ENCODE measurements around the gene RNF157. TPM values are rescaled to one million over a fixed set of nuclear protein-coding genes. Genes with fewer than 3 reads are reported as not detected.

Gene RNF157
- total RNA-seq, 1 donor from 2014 or later = 4.3 TPM

GRCh38 chr17:76123749-76124581 lies 116.3 kb downstream of the RNF157 start:
- no peak for DNase-seq (ENCODE audit: low spot score)

- no peak for DNase-seq (ENCODE audit: low spot score)
Measured at GRCh38 chr17:76123191-76123499, 117.1 kb downstream of the RNF157 start.

GRCh38 chr17:76122431-76123190 lies 117.7 kb downstream of the RNF157 start:
- DNase-seq (ENCODE audit: low spot score) = no peak

- DNase-seq (ENCODE audit: low spot score) = no peak
Measured at GRCh38 chr17:76121932-76122430, 118.3 kb downstream of the RNF157 start.

- no peak for DNase-seq (ENCODE audit: low spot score)
Measured at GRCh38 chr17:76120658-76121008, 119.7 kb downstream of the RNF157 start.

GRCh38 chr17:76119409-76120371 lies 120.6 kb downstream of the RNF157 start:
- no peak for DNase-seq (ENCODE audit: low spot score)

GRCh38 chr17:76115138-76115754 lies 125.0 kb downstream of the RNF157 start:
- DNase-seq (ENCODE audit: low spot score) = no peak

- no peak for DNase-seq (ENCODE audit: low spot score)
Measured at GRCh38 chr17:76111956-76112355, 128.3 kb downstream of the RNF157 start.

- no peak for DNase-seq (ENCODE audit: low spot score)
Measured at GRCh38 chr17:76107509-76107908, 132.8 kb downstream of the RNF157 start.

- DNase-seq (ENCODE audit: low spot score) = no peak
Measured at GRCh38 chr17:76106703-76107102, 133.6 kb downstream of the RNF157 start.

GRCh38 chr17:76104896-76105231 lies 135.4 kb downstream of the RNF157 start:
- DNase-seq (ENCODE audit: low spot score) = no peak

GRCh38 chr17:76104140-76104895 lies 136.0 kb downstream of the RNF157 start:
- no peak for DNase-seq (ENCODE audit: low spot score)

- peak; percentile 93 for DNase-seq (ENCODE audit: low spot score)
Measured at GRCh38 chr17:76103274-76104139, 136.8 kb downstream of the RNF157 start, which contains the start of gene EXOC7. TSS of gene EXOC7 (minus strand) at chr17:76103787. CDS start at chr17:76103692, 95 bp downstream.

- DNase-seq (ENCODE audit: low spot score) = no peak
Measured at GRCh38 chr17:76102944-76103273, 137.4 kb downstream of the RNF157 start.

GRCh38 chr17:76097716-76098295 lies 142.5 kb downstream of the RNF157 start:
- no peak for DNase-seq (ENCODE audit: low spot score)

GRCh38 chr17:76095943-76096342 lies 144.3 kb downstream of the RNF157 start:
- no peak for DNase-seq (ENCODE audit: low spot score)

GRCh38 chr17:76094046-76094445 lies 146.2 kb downstream of the RNF157 start:
- DNase-seq (ENCODE audit: low spot score) = no peak

GRCh38 chr17:76092526-76093413 lies 147.5 kb downstream of the RNF157 start:
- DNase-seq (ENCODE audit: low spot score) = no peak
